Peyer's patch (tissue), 4 donors: ENCODE data around the gene TMEM187. TPM values are rescaled to one million over a fixed set of nuclear protein-coding genes. Genes with fewer than 3 reads are reported as not detected.

Experiments
- DNase-seq, 3 donors: peaks; one replicate each; pipeline ENCODE4 v3.0.0-alpha.2; 2017 to 2019
- H3K27ac ChIP-seq, 4 donors: fragments of 200-600 bp; sonication (generic); one replicate each; pipeline ENCODE4 v1.5.1; 2016 to 2019
- H3K27me3 ChIP-seq, 2 donors: fragments of 200-600 bp; sonication (generic); one replicate each; pipeline ENCODE4 v1.5.1; 2019
- H3K36me3 ChIP-seq, 3 donors: fragments of 200-600 bp; sonication (generic); one replicate each; pipeline ENCODE4 v1.5.1; 2016 to 2019
- H3K4me1 ChIP-seq, 4 donors: fragments of 200-600 bp; sonication (generic); one replicate each; pipeline ENCODE4 v1.5.1; 2016 to 2019
- H3K4me3 ChIP-seq, 4 donors: fragments of 200-600 bp; sonication (generic); 1 replicate in 3 of 4; 2 replicates in 1 of 4; pipeline ENCODE4 v1.5.1; 2016 to 2019; ENCODE audit warnings: mild to moderate bottlenecking in 1 of 4
- H3K9me3 ChIP-seq, 4 donors: fragments of 200-600 bp; sonication (generic); one replicate each; pipeline ENCODE4 v1.5.1; 2016 to 2019; ENCODE audit warnings: mild to moderate bottlenecking in 1 of 4
- POLR2A ChIP-seq, 2 donors: fragments of 450-650 bp; IDR thresholded peaks; one replicate each; pipeline ENCODE4 v1.5.1; 2017; ENCODE audit warnings: antibody characterized with exemption in 2 of 2, mild to moderate bottlenecking in 2 of 2, moderate library complexity in 2 of 2
- total RNA-seq, 4 donors: library from RNA; depleted of rRNA; stranded (reverse); fragments of >200 nt; gene quantifications; one replicate each; pipeline ENCODE4 v1.1.0, GENCODE V29; 2016
- TF ChIP-seq, protein P1 (sequence below), 6 experiments: fragments of 450-650 bp in 4 of 6; fragments of 200-600 bp in 2 of 6; sonication (generic) in 1 of 6; IDR thresholded peaks; one replicate each; pipeline ENCODE4 v1.5.1; 2017 to 2019; ENCODE audit warnings: antibody characterized with exemption in 6 of 6, mild to moderate bottlenecking in 3 of 6, moderate library complexity in 1 of 6

Gene TMEM187
- total RNA-seq, 4 donors from 2014 or later = 10.7 to 32.6 (median 12.8) TPM

DNA sequence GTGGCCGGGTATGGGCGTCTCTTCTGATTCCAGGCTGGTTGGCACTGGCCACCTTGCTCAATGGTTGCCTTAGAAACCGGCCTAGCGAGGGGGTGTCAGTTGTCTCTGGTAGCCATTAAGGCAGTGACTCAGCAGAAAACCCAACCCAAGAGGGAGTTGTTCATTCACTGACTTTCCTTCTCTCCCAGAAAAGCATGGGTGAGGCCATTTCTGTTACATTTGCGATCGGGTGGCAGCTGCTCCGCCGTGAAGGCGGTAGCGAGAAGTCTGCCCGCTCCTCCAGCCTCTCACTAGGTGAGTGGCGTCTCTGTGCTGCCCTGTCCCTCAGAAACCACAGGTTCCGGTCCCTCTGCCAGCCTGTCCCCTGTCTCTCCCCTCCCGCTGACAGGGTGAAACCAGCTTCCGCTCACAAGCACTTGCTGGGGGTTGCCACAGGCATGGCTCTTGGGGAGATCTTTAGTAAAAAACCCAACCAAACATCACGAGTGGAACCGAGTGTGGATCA lies 29.7 kb downstream of the TMEM187 start:
- Histone ChIP-seq H3K4me1 (no peaks in the 10 kb centered on the region), H3K27me3 (no peaks in the 10 kb centered on the region), H3K36me3 (no peaks in the 10 kb centered on the region), H3K4me3 (no peak overlapping the region), H3K9me3 (no peaks in the 10 kb centered on the region), H3K27ac (peak overlapping the region in 2 of 4 donors; percentile 4 to 67)
- peak in 2 of 3 donors; percentile 71 to 77 for DNase-seq
- TF ChIP-seq, protein P1, sequence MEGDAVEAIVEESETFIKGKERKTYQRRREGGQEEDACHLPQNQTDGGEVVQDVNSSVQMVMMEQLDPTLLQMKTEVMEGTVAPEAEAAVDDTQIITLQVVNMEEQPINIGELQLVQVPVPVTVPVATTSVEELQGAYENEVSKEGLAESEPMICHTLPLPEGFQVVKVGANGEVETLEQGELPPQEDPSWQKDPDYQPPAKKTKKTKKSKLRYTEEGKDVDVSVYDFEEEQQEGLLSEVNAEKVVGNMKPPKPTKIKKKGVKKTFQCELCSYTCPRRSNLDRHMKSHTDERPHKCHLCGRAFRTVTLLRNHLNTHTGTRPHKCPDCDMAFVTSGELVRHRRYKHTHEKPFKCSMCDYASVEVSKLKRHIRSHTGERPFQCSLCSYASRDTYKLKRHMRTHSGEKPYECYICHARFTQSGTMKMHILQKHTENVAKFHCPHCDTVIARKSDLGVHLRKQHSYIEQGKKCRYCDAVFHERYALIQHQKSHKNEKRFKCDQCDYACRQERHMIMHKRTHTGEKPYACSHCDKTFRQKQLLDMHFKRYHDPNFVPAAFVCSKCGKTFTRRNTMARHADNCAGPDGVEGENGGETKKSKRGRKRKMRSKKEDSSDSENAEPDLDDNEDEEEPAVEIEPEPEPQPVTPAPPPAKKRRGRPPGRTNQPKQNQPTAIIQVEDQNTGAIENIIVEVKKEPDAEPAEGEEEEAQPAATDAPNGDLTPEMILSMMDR (IDR thresholded peaks at IDR 0.05) = no peak
- no peak for TF ChIP-seq POLR2A (IDR thresholded peaks at IDR 0.05)

DNA sequence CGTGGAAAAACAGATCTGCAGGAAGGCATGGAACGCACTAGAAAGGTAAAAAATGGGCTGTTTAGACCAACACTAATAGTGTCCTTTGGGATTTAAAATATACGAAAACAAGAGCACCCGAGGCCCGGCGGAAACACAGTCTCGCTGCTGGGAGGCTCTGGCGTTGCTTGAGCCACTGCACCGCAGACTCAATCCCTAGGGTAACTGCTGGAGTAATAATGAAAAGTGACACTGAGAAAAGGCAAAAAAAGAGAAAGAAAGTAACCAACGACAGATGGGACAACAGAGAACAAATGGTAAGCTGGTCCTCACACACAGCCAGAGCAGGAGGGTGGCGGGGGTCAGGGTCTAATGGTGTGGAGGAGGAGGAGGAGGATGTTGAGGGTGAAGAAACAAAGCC lies 31.8 kb downstream of the TMEM187 start:
- H3K4me3 ChIP-seq = no peak overlapping the region
- no peaks in the 10 kb centered on the region for H3K9me3 ChIP-seq
- H3K4me1 ChIP-seq = no peaks in the 10 kb centered on the region
- H3K27me3 ChIP-seq = no peaks in the 10 kb centered on the region
- no peak for TF ChIP-seq POLR2A (IDR thresholded peaks at IDR 0.05)
- TF ChIP-seq, protein P1 (IDR thresholded peaks at IDR 0.05) = no peak
- DNase-seq = no peak
- H3K27ac ChIP-seq = peak overlapping the region in 1 of 4 donors; percentile 67
- H3K36me3 ChIP-seq = no peaks in the 10 kb centered on the region

DNA sequence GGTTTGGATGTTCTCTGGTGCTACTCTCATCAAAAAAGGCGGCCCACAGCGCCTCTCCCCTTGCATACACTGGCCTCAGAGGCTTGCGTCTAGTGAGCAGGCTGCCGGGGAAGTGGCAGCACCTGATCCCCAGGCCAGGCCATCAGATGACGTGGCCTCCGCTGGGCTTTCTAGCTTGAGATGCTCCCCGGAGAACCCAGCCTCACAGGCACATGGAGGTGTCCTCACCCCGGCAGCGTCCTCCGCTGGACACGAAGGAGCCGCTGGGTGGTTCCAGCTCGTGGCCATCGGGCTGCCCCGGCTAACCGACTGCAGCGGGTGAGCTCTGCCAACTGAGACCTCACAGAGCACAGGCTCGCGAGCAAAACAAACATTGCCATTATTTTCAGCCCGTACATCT lies 34.4 kb downstream of the TMEM187 start:
- Histone ChIP-seq H3K4me1 (no peaks in the 10 kb centered on the region), H3K27ac (peak overlapping the region in 1 of 4 donors; percentile 57), H3K27me3 (no peaks in the 10 kb centered on the region), H3K9me3 (no peaks in the 10 kb centered on the region), H3K4me3 (no peak overlapping the region), H3K36me3 (no peaks in the 10 kb centered on the region)
- no peak for TF ChIP-seq POLR2A (IDR thresholded peaks at IDR 0.05)
- TF ChIP-seq, protein P1 (IDR thresholded peaks at IDR 0.05) = no peak
- no peak for DNase-seq

DNA sequence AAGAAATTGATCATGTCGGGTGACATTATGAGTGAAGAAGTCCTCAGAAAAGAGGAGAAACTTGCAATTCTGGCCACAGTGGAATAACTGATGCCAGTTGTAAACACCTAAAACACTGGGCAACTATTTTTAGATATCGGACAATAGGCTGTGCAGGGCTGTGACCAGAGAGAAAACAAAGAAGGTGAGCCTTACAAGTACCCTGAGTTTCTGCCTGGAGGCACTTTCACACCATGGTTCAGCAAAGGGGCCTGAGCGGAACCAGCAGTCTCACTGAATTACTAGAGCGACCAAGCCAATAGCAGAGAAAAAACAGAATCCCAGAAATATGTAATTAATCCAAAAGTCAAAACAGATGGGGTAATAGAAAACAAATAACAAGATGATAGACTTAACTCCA lies 36.0 kb downstream of the TMEM187 start:
- H3K4me3 ChIP-seq = no peak overlapping the region
- H3K36me3 ChIP-seq = no peaks in the 10 kb centered on the region
- H3K9me3 ChIP-seq = no peaks in the 10 kb centered on the region
- H3K4me1 ChIP-seq = no peaks in the 10 kb centered on the region
- H3K27ac ChIP-seq = peak overlapping the region in 2 of 4 donors; percentile 10 to 57
- DNase-seq = peak in 1 of 3 donors; percentile 37
- no peak for TF ChIP-seq POLR2A (IDR thresholded peaks at IDR 0.05)
- TF ChIP-seq, protein P1 (IDR thresholded peaks at IDR 0.05) = no peak
- H3K27me3 ChIP-seq = no peaks in the 10 kb centered on the region

DNA sequence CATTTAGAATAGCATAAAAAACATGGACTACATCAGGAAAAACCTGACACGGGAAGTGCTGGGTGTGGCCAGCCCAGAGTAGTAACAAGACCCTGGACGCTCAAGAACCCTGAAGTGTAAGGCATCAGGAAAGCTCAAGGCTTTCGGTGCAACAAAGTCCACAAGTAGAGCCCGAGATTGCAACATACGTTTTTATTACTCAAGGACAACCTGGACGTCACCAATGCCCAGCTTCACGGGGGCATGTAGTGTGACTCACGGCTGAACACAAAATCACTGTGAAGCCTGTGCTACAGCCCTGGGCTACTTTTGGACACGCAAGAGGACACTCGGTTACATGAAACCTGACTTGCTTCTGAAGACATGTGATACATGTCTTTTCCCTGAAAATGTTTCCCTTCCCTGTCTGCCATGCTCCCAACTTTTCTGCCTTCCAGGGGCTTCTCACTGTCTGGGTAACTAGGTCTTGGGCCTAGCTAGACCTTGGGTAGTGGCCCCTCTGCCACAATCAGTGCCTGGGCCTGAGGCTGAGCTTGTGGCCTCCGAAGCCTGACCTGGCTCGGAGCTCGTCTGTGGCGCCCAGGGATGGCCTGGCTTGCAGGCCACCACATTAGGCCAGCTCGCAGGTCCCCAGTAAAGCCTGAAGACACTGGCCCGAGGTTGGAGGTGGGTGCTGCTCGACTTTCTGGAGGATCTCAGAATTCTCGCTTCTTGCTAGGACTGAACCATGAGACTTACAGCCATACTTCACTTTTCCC lies 38.0 kb downstream of the TMEM187 start:
- Histone ChIP-seq H3K27me3 (no peaks in the 10 kb centered on the region), H3K4me1 (no peaks in the 10 kb centered on the region), H3K4me3 (no peak overlapping the region), H3K9me3 (no peaks in the 10 kb centered on the region), H3K36me3 (peaks cover 0 to 3% (median 0%) of the 10 kb centered on the region in 3 donors), H3K27ac (peak overlapping the region in 2 of 4 donors; percentile 48 to 71)
- DNase-seq = peak in 1 of 3 donors; percentile 64
- TF ChIP-seq POLR2A (IDR thresholded peaks at IDR 0.05) = no peak
- TF ChIP-seq, protein P1 (IDR thresholded peaks at IDR 0.05) = no peak
